HepG2 (cell line): ENCODE measurements around the gene CEP128. TPM values are rescaled to one million over a fixed set of nuclear protein-coding genes. Genes with fewer than 3 reads are reported as not detected.

Experiments used
- BHLHE40 ChIP-seq: IDR thresholded peaks from 2 replicates; pipeline ENCODE4 v1.6.1; 2011; ENCODE audit warnings: low read length, improper control_type of control experiment
- FIP1L1 ChIP-seq: fragments of 200-400 bp; formaldehyde crosslinking; IDR thresholded peaks from 2 replicates; pipeline ENCODE4 v1.6.1; 2018; ENCODE audit warnings: low read depth, mild to moderate bottlenecking, low read length, moderate library complexity, borderline replicate concordance; ENCODE audit not compliant: insufficient read depth
- HOXA5 ChIP-seq: sonication (generic); formaldehyde crosslinking; IDR thresholded peaks from 2 replicates; pipeline ENCODE4 v1.4.0; 2020; ENCODE audit warnings: missing genetic modification reagents
- KDM6A ChIP-seq: IDR thresholded peaks from 2 replicates; pipeline ENCODE4 v1.6.1; 2016; ENCODE audit warnings: low read depth
- MEIS1 ChIP-seq: sonication (generic); formaldehyde crosslinking; IDR thresholded peaks from 2 replicates; pipeline ENCODE4 v1.9.0; 2021; ENCODE audit warnings: mild to moderate bottlenecking, missing genetic modification reagents, moderate library complexity, borderline replicate concordance
- MEIS2 ChIP-seq: sonication (generic); formaldehyde crosslinking; IDR thresholded peaks from 2 replicates; pipeline ENCODE4 v1.9.0; 2021; ENCODE audit warnings: mild to moderate bottlenecking, missing genetic modification reagents
- ONECUT2 ChIP-seq: sonication (generic); formaldehyde crosslinking; IDR thresholded peaks from 2 replicates; pipeline ENCODE4 v1.4.0; 2020; ENCODE audit warnings: missing genetic modification reagents
- REST ChIP-seq, 2 experiments: IDR thresholded peaks; 2 replicates each; pipeline ENCODE4 v1.6.1; 2011 to 2012; ENCODE audit warnings: low read length in 2 of 2, borderline replicate concordance in 1 of 2, low read depth in 1 of 2, mild to moderate bottlenecking in 1 of 2, moderate library complexity in 1 of 2
- SMAD1 ChIP-seq: sonication (generic); formaldehyde crosslinking; IDR thresholded peaks from 2 replicates; pipeline ENCODE4 v1.4.0; 2020; ENCODE audit warnings: missing genetic modification reagents, low read depth, mild to moderate bottlenecking, borderline replicate concordance
- SMAD3 ChIP-seq: sonication (generic); formaldehyde crosslinking; IDR thresholded peaks from 2 replicates; pipeline ENCODE4 v1.4.0; 2020; ENCODE audit warnings: missing genetic modification reagents
- SNAPC2 ChIP-seq: sonication (generic); formaldehyde crosslinking; IDR thresholded peaks from 2 replicates; pipeline ENCODE4 v1.8.1; 2022; ENCODE audit warnings: mild to moderate bottlenecking, missing genetic modification reagents
- TBX3 ChIP-seq: fragments of 450-650 bp; IDR thresholded peaks from 2 replicates; pipeline ENCODE4 v1.6.1; 2017; ENCODE audit warnings: antibody characterized with exemption, mild to moderate bottlenecking, inconsistent platforms, borderline replicate concordance
- TOE1 ChIP-seq: sonication (generic); formaldehyde crosslinking; IDR thresholded peaks from 2 replicates; pipeline ENCODE4 v1.4.0; 2020; ENCODE audit warnings: mild to moderate bottlenecking, missing genetic modification reagents
- YEATS4 ChIP-seq: sonication (generic); formaldehyde crosslinking; IDR thresholded peaks from 2 replicates; pipeline ENCODE4 v1.4.0; 2020; ENCODE audit warnings: missing genetic modification reagents, borderline replicate concordance
- ZBTB33 ChIP-seq: sonication (generic); formaldehyde crosslinking; IDR thresholded peaks from 2 replicates; pipeline ENCODE4 v1.4.0; 2020; ENCODE audit warnings: missing genetic modification reagents
- ZNF256 ChIP-seq: sonication (generic); formaldehyde crosslinking; conservative IDR thresholded peaks from 2 replicates; pipeline ENCODE4 v1.4.0; 2020; ENCODE audit warnings: missing genetic modification reagents
- ZNF605 ChIP-seq: sonication (generic); formaldehyde crosslinking; IDR thresholded peaks from 2 replicates; pipeline ENCODE4 v1.8.0; 2022; ENCODE audit warnings: mild to moderate bottlenecking, missing genetic modification reagents
- ZNF782 ChIP-seq: sonication (generic); formaldehyde crosslinking; IDR thresholded peaks from 2 replicates; pipeline ENCODE4 v1.4.0; 2020; ENCODE audit warnings: missing genetic modification reagents, mild to moderate bottlenecking, borderline replicate concordance
- ZSCAN21 ChIP-seq: sonication (generic); formaldehyde crosslinking; IDR thresholded peaks from 2 replicates; pipeline ENCODE4 v1.8.0; 2022; ENCODE audit warnings: mild to moderate bottlenecking, missing genetic modification reagents, moderate library complexity, borderline replicate concordance
- polyA plus RNA-seq, 8 experiments: library from polyadenylated mRNA; depleted of rRNA in 3 of 8; stranded (reverse) in 7 of 8; unstranded in 1 of 8; fragments of >200 nt; fragmentation: Illumina TruSeq in 4 of 8; extraction: Trizol in 4 of 8; gene quantifications; 2 replicates each; pipeline versions ENCODE4 v1.2.1 to v1.2.3, GENCODE V29; 2011 to 2016; ENCODE audit warnings: low read depth in 4 of 8, missing spikeins in 1 of 8, mixed read lengths in 1 of 8; ENCODE audit not compliant: insufficient read depth in 1 of 8
- total RNA-seq, 5 experiments: library from RNA; depleted of rRNA; stranded (reverse); fragments of >200 nt; fragmentation: Illumina TruSeq; extraction: Trizol; gene quantifications; 2 replicates each; pipeline ENCODE4 v1.2.3, GENCODE V29; 2016; ENCODE audit warnings: low read depth in 1 of 5
- TF ChIP-seq, protein P1 (sequence below): IDR thresholded peaks from 2 replicates; pipeline ENCODE4 v1.6.1; 2016; ENCODE audit warnings: control low read depth
- TF ChIP-seq, protein P2 (sequence below): sonication (generic); formaldehyde crosslinking; conservative IDR thresholded peaks from 2 replicates; pipeline ENCODE4 v1.4.0; 2020; ENCODE audit warnings: missing genetic modification reagents

CEP128 gene
- total and polyA plus RNA-seq, 2 of the 13 experiments (the other 11 are each of a cell fraction or from before 2014, with no cell fraction given), result 1.3 to 7.5 TPM

DNA sequence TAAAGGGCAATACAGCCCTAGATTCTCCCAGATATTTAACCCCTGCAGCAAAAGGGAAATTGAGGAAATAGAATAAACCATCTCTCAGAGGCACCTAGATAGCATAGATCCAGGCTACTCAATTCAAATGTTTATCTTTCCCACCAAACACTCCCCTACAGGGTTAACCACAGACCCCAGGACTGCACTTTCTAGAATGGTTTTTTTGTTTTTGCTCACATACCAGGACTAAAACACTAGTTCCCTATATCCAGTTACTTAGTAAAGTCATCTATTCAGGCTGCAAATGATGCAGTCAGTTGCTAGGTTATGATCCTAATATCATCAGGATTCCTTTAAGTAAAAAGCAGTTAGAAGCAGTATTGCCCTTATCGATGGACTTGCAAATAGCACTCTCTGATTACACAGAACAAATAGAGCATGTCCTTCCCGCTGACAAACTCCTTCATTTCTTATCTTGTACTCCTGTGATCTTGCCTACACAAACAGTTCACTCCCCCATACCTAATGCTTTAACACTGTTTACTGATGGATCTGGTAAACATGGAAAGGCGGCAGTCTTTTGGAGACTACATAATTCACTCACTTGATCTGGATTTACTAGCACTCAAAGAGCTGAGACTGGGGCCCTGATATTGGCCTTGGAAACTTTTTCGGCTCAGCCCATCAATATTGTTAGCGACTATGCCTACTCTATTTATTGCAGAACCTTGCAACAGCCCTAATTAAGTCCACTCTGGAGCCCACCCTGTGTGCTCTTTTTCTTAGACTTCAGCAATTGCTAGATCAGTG is 473.0 kb downstream of the CEP128 start (continued):
- TF ChIP-seq REST (IDR thresholded peaks at IDR 0.05; ENCODE audit: borderline replicate concordance in 1 of 2, low read depth in 1 of 2, low read length in 2 of 2) (peak in 1 of 2 experiments; percentile 89; a peak in 2 of 4 replicates), SNAPC2 (CRISPR knock-in tag) (peak; percentile 74), ZNF782 (CRISPR knock-in tag) (peak; percentile 67; the same call in 1 of the 2 replicates), SMAD1 (CRISPR knock-in tag) (no peak), HOXA5 (CRISPR knock-in tag) (peak; percentile 36; the same call in 1 of the 2 replicates), ZNF256 (CRISPR knock-in tag) (no peak), YEATS4 (CRISPR knock-in tag) (no peak), MEIS2 (CRISPR knock-in tag) (peak; percentile 81), TOE1 (peak; percentile 65; the same call in 1 of the 2 replicates), FIP1L1 (no peak), ZNF605 (CRISPR knock-in tag) (peak; percentile 73; the same call in 1 of the 2 replicates), ONECUT2 (CRISPR knock-in tag) (peak; percentile 89), ZSCAN21 (CRISPR knock-in tag) (0 out of 2 replicates have a peak, but pooled peaks have one; percentile 38), BHLHE40 (peak; percentile 59; the same call in 1 of the 2 replicates), ZBTB33 (CRISPR knock-in tag) (peak; percentile 26; the same call in 1 of the 2 replicates), KDM6A (CRISPR knock-in tag) (peak; percentile 67; the same call in 1 of the 2 replicates), MEIS1 (CRISPR knock-in tag) (peak; percentile 62; the same call in 1 of the 2 replicates), TBX3 (peak; percentile 100), SMAD3 (CRISPR knock-in tag) (peak; percentile 91)
- TF ChIP-seq, protein P1, sequence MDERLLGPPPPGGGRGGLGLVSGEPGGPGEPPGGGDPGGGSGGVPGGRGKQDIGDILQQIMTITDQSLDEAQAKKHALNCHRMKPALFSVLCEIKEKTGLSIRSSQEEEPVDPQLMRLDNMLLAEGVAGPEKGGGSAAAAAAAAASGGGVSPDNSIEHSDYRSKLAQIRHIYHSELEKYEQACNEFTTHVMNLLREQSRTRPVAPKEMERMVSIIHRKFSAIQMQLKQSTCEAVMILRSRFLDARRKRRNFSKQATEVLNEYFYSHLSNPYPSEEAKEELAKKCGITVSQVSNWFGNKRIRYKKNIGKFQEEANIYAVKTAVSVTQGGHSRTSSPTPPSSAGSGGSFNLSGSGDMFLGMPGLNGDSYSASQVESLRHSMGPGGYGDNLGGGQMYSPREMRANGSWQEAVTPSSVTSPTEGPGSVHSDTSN (CRISPR knock-in tag), result peak; percentile 57; the same call in 1 of the 2 replicates
- TF ChIP-seq, protein P2, sequence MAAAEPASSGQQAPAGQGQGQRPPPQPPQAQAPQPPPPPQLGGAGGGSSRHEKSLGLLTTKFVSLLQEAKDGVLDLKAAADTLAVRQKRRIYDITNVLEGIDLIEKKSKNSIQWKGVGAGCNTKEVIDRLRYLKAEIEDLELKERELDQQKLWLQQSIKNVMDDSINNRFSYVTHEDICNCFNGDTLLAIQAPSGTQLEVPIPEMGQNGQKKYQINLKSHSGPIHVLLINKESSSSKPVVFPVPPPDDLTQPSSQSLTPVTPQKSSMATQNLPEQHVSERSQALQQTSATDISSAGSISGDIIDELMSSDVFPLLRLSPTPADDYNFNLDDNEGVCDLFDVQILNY, result no peak
